Measurements from ENCODE around the gene TLX2.

DNA sequence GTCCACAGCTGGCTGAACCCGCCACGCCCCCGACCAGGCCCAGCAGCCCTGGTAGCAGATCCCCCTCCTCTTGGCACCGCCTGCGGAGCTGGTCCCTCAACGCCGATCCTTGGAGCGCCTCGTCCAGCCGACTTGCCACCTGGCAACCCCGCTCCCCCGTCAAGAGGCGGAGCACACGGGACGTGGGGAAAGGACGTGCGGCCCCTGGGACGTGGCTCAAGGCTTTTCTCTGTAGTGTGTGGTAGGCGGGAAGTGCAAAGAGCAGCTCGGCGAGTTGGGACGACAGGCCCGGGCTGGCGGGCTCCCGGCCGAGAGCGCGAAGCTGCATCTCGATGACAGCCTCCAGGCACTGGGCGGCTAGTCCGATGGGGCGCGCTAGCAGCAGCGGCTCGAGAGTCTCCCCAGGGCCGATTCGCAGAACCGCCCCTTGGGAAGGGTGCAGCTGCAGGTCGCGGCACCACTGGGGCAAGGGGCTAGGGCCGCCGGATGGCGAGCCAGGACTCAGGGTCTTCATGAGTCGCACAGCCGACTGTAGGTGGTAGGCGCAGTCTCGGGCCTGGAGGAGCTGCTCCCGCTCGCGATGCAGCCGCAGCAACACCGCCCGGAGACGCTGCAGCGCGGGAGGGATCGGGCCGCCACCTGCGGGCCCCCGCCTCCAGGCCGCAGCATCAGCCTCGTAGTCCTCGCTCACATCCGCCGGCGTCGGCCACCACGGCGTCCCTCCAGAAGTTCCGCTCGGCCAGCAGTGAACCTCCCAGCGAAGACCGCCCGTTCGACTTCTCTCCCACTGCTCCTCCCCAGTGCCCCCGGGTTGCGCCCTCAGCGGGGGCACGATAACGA is 32.1 kb upstream of the TLX2 start:
- TF ChIP-seq, protein P1, sequence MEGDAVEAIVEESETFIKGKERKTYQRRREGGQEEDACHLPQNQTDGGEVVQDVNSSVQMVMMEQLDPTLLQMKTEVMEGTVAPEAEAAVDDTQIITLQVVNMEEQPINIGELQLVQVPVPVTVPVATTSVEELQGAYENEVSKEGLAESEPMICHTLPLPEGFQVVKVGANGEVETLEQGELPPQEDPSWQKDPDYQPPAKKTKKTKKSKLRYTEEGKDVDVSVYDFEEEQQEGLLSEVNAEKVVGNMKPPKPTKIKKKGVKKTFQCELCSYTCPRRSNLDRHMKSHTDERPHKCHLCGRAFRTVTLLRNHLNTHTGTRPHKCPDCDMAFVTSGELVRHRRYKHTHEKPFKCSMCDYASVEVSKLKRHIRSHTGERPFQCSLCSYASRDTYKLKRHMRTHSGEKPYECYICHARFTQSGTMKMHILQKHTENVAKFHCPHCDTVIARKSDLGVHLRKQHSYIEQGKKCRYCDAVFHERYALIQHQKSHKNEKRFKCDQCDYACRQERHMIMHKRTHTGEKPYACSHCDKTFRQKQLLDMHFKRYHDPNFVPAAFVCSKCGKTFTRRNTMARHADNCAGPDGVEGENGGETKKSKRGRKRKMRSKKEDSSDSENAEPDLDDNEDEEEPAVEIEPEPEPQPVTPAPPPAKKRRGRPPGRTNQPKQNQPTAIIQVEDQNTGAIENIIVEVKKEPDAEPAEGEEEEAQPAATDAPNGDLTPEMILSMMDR (IDR thresholded peaks at IDR 0.05): no peak
- no peak for TF ChIP-seq EZH2 (IDR thresholded peaks at IDR 0.05)
